Activated CD8-positive, alpha-beta memory T cell treated with anti-CD3 and anti-CD28 coated beads, Interleukin-2, amount 50 U/mL, for 48 hours (primary cell): ENCODE results near the gene SCUBE3.

ENCODE experiments used
- DNase-seq: peaks from one replicate; pipeline ENCODE4 v3.0.0-alpha.2; 2020

Gene SCUBE3

DNA sequence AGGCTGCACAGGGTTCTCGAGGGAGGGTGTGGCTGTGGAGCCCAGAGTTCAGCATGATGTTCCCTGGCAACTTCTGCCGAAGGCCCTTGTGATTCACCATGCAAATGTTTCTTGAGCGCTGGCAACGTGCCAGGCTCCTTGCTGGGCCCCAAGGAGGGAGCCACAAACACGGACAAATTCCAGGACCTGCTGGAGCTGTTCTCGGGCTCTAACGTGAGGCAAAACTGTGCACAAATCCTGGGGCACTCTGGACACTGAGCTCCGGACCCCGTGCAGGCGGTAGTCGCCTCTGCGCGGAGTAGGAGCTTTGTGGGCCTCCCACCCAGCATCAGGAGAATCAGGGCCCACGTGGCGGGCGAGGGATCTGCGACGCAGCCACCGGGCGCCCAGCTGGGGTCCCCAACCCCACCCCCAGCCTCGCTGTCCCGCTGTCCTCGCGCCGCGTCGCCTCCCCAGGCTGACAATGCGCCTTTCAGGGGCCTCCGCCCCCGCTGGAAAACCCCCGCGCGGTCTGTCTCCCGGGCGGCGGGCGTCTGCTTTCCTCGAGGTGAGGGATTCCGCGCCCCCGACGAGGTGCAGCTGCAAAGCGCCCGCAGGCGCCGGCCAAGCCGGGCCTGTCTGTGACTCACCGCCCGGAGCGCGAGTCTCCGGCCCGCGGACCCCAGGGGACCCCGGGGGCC is 31.7 kb upstream of the SCUBE3 start:
- no peak for DNase-seq

DNA sequence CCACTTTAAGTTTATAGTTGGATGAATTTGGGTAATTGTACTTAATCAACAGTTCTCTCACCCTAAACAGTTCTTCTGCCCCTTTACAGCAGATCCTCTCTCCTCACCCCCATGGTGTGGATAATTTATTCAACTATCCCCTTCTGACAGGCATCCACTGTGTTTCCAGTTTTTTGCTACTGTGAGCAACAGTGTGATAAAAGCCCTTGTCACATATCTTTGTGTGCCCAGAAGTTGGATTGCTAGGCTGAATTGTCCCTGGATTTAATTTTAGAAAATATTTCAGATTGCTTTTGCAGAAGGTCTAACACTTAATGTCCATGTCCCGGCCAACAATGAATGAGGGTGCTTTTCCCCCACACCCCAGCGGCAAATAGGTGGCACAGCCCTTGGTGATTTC is 30.5 kb upstream of the SCUBE3 start:
- DNase-seq, result no peak

DNA sequence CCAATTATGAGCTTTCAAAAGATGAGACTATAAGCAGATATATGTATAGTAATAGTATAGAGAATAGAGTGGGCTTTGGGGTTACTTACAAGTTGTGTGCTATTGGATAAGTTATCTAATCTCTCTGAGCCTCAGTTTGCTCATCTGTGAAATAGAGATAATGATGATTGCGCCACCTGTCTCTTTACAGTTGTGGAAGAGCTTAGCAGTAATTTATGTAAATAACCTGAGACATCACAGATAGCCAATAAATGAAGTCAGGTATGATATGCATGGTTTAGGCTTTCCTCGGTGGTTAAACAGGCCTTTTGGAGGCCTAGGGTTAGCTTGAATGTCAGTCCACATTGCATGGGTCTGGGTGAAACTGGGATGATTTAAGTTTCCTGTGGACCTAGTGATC is 29.8 kb upstream of the SCUBE3 start:
- DNase-seq, result no peak

DNA sequence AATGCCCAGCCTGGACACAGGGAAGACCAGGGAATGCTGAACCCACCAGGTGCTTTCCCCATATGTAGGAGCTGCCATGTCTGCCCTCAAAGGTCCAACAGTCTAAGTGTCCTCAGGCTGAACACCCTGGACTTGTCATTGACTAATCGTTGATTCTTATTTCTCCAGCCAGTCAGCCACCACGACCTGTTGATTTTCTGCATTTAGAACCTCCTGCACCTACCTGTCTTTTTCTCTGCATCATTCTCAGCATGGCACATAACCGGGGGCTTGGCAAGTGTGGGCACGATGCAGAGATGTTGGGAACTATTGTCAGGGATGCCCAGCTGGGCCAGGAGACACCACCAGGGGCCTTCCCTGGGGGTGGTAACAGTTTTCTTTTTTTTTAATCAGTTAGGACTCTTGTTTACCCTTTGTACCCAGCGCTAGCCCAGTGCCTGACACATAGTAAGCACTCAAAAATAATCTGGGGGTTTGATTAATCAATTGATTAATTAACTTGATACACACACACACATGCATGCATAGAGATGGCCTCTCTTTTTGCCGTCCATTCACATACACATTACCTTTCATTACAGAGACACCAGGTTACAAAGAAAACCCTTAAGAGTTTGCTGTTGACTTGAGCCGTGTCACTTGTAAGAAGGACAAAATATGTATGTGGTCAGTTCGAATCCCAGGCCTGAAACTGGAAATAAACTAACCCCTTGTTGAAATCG is 29.0 kb upstream of the SCUBE3 start:
- DNase-seq, result no peak

DNA sequence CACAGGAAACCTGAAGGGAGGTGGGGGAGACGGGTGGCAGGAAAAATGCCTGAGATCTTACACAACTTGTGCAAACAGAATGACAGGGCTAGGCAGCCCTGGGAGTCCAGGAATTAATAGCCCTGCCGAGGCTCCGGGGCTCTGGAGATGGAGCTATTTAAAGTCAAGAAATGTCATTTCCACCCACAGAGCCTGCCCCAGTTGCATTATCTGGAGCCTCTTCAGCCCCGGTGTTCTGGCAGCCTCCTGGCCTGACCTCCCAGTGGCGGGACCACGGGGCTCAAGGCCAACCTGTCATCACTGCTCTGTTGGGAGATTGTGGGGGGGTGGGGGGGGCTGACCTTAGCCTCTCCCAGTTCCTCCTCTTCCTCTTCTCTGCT is 28.5 kb upstream of the SCUBE3 start:
- DNase-seq, result no peak

DNA sequence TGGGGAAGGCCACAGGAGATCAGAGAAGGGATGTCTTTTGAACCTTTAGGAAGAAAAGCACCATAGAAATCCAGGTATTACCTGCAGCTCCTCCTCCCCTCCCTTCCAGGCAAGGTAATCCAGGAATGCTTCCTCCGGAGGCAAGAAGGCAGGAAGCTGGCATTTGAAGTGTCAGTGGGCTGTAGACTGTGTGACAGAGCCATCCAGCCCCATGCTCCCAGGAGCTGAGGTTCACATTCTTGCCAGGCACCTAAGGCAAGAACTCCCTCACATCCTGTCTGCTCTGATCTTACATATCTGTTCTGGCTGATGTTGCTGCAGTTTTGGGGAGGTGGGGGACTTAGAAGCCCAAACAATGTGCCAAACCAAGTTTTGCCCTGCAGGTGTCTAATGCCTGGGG is 27.8 kb upstream of the SCUBE3 start:
- DNase-seq, result no peak

DNA sequence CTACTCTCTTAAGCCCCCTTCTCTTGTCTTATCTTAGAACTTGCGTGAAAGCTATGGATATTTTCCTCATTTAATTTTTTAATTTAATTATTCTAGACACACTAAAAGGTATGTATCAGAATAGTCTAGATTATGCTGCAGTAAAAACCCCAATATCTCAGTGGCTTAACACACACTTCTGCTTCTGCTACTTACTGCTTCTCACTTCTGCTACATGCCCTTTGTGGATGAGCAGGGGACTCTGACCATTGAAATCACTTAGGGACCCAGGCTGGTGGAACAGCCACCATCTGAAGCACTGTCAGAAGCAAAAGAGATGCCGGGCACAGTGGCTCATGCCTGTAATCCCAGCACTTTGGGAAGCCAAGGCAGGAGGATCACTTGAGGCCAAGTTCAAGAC is 27.2 kb upstream of the SCUBE3 start:
- no peak for DNase-seq

DNA sequence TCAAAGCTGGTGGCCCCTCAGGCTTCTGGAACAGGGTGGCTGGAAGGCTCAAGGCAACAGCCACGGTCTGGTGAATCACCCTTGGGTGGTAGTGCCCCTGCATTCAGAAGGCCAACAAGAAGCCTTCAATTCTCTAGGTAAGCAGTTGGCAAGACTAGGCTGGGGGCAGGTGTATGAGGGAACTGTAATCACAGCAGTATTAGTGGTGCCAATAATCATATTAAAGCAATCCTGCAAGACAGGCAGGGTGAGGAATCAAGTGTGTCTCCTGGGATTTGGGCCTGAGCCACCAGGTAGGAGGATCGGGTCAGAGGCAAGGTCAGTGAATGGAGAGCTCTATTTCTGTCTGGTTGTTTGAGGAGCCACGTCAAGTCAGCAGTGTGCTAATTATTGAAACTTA is 24.9 kb upstream of the SCUBE3 start:
- DNase-seq, result no peak

DNA sequence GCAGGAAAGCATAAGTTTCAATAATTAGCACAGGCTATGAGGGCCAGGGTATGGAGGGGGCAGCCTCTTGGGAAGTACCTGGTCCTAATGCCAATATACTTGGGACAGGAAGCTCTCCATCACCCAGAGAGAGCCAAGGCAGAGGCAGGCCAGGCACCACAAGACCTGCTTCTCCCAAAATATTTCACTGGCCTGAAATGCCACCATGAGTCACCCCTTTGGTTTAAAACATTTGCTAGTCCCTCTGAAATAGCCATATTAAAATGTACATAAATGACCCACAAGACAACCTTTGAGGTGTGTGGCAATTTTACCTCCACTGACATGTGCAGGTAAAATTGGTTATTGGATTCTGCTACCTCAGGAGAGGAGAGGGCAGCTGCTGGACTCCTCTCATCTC is 23.4 kb upstream of the SCUBE3 start:
- DNase-seq, result no peak

DNA sequence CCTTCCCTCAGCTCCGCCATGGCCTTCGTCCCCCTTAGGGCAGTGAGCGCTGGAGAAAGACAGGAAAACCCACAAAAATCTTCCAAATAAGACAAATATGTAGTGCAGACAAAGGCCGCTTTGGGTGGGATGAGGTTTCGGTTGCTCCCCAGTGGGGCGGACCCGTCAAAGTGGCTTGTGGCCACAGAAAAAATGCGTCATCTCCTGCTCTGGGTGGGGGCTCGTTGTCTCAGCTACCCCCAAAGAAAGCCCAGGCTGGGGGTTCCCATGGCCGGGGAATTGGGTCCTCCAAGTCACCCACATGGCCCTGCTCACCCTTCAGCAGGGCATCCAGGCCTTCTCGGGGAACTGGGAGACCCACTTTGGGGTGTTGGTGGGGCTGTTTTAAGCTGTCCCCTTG is 21.9 kb upstream of the SCUBE3 start:
- DNase-seq, result no peak

DNA sequence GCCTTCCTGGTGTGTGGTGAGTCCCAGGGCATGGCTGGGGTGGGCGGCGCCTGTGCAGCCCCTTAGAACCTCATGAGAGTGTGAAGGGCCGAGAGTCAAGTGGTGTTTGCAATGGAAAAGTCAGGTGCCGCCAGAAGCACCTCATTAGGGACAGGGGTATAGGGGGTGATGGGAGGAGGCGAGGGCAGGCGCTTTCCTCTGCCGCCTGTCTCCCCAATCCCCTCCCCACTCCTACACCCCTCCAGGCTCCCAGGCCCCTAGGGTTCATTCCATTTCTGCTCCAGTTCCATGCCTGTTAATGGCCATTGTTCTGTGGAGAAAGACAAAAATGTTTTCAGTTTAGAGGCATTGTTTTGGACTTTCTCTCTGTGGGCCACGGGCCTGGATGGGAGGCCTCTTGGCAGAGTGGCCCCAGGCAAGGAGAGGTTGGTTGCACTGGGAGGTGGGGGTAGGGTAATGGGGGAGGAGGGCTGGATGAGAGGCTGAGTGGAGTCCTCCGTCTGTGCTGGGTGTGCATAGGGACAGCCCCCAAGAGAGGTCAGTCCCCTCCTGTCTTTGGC is 21.4 kb upstream of the SCUBE3 start:
- DNase-seq, result no peak

DNA sequence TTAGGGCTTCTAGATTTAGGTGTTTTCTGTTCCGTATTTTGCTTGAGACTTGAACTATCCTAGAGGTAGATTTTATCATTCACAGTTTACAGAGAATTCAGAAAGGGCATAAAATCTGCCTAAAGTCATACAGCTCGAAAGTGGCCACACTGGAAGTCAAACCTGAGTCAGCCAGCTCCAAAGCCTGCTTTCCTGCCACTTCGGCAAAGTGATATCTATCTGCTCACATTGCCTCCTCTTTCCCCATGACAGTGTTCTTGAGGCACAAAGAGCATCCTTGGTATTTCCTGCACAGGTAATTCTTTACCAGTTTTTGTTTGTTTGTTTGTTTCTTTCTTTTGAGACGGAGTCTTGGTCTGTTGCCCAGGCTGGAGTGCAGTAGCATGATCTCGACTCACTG is 19.4 kb upstream of the SCUBE3 start:
- DNase-seq, result no peak

DNA sequence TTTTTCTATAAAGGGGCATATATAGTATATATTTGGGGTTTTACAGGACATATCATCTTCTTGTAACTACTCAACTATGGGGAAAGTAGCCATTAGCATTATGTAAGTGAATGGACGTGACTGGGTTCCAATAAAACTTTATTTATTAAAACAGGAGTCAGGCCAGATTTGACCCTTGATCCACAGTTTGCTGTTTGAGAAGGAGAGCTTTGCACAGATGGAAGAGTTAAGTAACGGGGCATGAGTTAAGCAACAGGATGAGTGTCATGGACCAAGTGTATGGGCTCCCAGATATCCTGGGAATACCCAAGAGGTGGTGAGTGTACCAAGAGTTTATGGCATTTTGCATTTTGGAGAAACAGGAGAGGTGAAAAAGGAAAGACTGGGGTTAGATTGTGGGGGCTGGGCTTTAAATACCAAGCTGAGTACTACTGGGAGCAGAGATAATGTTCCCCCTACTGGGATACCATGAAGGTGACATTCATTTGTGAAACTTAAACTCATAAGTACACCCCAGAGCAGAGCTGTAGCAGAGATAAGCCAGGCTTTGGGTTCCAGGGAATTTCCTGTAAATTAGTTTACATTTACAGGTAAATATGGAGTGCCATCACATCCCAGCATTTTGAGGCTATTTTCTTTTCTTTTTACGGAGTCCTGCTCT is 18.5 kb upstream of the SCUBE3 start:
- no peak for DNase-seq

DNA sequence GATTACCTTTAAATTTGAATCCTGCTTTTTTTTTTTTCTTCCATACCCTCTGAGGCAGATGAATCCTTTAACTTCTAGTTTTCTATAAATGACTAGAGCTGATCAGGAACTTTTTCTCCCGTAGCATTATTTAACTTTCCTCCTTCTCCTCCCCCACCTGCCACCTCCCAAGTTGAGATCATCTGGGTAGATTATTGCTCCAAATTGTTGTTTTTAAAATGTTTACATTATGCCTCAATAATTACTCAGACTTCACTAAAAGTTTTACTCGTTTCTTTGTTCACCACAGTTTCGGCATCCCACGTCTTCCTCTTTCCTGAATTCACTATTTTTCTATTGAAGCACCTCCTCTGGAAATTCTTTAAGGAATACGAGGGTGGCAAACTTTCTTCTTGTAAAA is 16.6 kb upstream of the SCUBE3 start:
- DNase-seq, result no peak

DNA sequence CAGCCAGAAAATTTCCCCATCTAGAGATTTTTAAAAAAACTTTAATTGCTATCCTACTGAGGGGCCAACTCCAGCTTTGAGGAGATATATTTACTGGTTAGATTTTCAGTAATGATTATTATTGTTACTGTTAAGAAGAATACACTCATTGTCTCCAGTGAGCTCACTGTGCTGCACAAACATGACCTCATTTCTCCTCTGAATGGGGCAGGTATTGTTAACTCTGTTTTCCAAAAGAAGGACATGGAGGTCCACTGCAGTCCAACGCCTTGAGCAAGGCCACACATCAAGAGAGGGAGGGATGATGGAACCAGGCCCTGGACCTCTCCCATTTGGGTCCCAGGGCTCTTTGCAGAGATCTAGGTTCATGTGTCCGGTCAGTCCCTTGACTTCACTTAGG is 13.9 kb upstream of the SCUBE3 start:
- DNase-seq, result no peak

DNA sequence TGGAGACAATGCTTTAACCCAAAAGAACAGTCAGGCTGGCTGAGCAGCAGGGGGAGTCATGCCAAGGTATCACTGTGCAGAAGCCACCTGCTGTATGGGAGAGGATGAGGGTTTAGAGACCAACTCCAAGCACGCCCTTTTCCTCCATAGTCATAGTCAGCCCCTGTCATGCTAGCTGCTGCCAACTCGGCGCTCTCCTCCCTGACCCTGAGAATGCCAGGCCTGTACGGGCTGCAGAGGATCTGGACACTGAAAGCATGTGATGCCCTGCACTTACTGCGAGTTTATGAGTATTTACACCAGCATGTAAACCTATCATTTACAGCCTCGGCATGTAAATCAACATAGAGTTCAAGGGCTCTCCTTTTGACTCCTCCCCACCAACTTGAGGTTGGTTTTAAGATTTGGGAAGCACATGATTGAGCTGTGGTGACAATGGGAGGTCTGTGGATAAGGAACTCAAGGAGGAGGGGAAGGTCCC is 11.7 kb upstream of the SCUBE3 start:
- DNase-seq, result no peak

DNA sequence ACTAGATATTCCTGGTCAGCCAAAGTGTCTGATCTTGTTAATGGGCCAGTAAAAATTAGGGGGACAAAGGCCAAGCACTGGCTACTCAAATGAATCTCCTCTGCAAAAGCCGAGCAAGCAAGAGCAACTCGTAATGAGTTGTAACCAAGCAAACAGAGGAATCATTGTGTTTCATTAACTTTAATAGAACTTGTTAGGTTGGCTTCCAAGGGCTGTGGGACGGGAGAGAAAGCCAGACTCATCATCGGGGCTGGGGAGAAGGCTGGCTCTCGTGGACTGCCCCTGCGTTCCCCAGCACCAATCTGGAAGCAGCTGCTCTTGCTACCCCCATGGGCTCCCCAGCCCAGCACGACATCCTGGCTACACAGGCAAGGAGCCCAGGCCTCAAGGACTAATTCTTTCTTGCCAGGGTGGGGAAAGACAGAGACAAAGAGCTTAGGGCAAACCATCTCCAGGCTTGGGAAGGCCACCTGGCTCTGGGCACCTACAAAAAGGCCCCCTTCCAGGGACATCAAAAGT is 10.5 kb upstream of the SCUBE3 start:
- DNase-seq, result no peak

DNA sequence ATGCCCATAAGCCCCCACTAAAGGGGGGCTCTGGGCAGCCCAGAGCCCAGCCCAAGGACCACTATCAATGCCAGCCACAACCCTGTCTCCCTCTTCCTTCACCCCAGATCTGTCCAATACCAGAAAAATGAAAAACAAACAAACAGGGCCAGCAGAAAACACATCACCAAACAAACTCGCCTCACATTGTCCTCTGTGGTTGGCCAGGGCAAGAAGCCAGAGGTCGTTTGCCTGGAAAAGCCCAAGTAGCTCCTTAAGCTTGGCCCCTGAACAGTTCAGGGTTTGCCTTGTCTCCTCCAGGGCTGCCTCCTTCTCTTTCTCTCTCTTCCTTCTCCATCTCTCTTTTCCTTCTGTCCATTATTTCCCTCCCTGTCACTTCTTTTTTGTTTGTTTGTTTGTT is 10.1 kb upstream of the SCUBE3 start:
- no peak for DNase-seq

DNA sequence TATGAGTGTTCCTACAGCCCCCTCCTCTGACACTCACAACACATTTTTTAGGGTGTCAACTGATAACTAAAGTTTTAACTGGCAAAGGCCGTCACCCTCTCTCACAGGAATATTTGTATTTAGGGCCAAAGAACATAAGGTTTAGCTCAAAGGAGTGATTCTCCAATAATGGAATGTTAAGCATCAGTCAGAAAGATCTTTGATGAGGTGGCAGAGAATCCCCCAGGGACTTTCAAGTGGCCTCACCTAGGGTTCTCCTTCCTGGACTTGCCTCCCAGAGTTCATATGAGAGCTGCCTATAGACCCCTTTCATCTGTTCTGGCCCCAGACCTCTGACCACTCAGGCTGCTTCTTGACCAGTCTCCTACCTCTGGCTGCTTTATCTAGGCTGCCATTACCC is 7.4 kb upstream of the SCUBE3 start:
- no peak for DNase-seq

DNA sequence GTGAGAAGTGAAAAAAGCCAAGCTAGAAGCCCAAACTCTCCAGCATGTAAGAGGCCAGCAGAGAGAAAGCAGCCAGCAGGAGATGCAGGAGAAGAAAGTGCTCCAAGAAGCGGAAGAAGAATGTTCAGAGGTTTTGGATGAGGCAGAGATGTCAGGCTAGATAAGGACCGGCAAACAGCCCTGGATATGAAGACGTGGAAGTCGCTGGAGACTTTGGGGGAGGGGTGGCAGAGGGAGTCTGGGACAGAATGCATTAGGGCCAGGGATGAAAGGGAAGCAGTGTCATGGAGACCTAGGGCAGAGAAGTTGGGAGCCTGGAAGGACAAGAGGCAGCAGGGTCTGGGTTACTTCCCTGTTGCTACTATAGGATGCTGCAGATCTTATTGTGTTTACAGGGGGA is 5.3 kb upstream of the SCUBE3 start:
- DNase-seq, result no peak

DNA sequence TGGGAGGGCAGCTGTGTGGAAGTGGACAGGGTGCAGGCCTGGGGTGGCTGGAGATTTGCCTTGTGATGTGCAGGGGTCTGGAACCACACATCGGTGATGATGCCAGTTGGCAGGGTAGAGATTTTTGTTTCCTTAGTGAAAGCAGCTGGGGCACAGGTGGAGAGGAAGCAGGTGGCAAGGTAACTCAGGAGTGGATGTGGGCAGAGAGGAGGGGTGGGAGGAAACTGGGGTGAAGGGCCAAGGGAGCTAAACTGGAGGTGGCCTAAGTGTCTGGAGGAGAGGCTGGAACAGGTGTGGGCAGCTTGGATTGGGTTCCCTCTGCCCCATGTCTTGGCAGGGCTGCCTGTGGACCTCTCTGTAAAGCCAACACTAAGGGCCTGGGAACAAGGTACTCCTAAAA is 4.7 kb upstream of the SCUBE3 start:
- no peak for DNase-seq

DNA sequence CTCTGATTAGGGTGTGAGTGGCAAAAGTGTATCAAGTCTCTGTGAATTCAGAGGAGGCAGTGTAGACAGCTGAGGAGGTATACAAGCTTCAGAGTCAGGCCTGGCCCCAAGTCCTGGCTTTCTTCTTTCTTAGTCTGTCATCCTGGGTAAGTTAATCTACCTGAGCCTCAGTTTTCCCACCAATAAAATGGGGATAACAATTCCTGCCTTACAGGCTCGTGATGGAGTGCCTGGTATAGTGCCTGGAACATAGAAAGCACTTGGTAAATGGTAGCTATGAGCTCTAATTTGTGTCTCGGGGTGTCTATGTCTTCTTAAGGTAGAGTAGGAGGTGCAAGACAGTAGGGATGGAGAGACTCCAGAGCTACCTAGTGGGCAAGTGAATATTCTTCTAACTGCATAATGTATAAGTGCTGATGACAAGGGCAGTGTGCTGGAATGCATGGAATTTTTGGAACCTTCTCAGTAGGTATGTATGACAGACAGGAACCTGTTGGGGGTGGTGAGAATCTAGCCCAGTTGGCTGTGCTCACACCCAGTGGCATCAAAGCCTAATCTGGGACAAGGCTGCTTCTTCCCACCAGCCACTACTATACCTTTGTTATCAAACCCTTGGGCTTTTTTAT is 4.0 kb upstream of the SCUBE3 start:
- no peak for DNase-seq

DNA sequence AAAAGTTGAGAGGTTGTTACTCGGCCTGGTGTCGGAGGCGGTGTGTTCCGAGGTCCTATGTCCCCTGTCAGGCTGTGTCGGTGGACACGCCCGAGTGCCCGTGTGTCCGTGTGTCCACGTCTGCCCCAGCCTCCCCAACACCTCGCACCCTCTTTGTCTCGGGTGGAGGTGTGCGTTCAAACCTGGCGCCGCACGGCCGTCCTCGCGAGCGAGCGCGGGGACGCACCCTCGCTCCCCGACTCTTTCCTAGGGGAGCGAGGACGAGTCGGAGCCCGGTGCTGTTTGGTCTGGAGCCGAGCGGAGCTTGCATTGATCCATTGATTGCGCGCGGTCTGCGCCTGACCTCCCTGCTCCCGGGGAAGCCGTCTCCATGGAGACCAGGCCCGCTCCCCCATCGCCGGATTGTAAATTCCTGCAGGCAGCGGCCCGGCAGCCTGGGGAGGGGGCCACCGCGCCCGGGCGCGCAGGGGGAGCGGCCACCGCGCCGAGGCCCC is 411 bp upstream of the SCUBE3 start:
- no peak for DNase-seq
